ENCODE data around the gene GRK5. TPM values are rescaled to one million over a fixed set of nuclear protein-coding genes. Genes with fewer than 3 reads are reported as not detected.

Gene GRK5
- total RNA-seq: 1.5 and 1.8 TPM in 2 replicates

- Histone ChIP-seq H3K4me1 (ENCODE audit: insufficient read depth, low read length) (peaks cover 52% of the 10 kb centered on the region), H3K79me2 (ENCODE audit: insufficient read depth, low read length) (peaks cover 4% of the 10 kb centered on the region), H3K9me3 (ENCODE audit: low read depth, low read length) (no peaks in the 10 kb centered on the region), H3K4me2 (ENCODE audit: insufficient read depth, low read length) (peak within 1 kb of the TSS; percentile 91), H3K4me3 (ENCODE audit: insufficient read depth, low read length) (peak within 1 kb of the TSS; percentile 84), H3K27ac (ENCODE audit: low read depth, low read length) (peak within 1 kb of the TSS; percentile 61), H3K27me3 (ENCODE audit: insufficient read depth, low read length) (no peaks in the 10 kb centered on the region), H2AFZ (ENCODE audit: low read length) (peak within 1 kb of the TSS; percentile 74), H3K36me3 (ENCODE audit: insufficient read depth, low read length) (no peaks in the 10 kb centered on the region), H4K20me1 (ENCODE audit: insufficient read depth, low read length) (no peaks in the 10 kb centered on the region)
- DNase-seq (ENCODE audit: insufficient read length, low spot score, missing footprints): peak; percentile 100
- no peak for TF ChIP-seq CTCF (IDR thresholded peaks at IDR 0.05; ENCODE audit: extremely low read depth, low read depth, low read length)
These were observed at the start of gene GRK5 for GRCh38 chr10:119207366-119207666. GRK5 (plus strand) TSS chr10:119207571; CDS start chr10:119207918, 347 bp downstream.

GRCh38 chr10:119159332-119159731 lies 48.0 kb upstream of the GRK5 start:
- no peak for DNase-seq (ENCODE audit: insufficient read length, low spot score, missing footprints)

GRCh38 chr10:119161680-119162451 lies 45.5 kb upstream of the GRK5 start:
- no peak overlapping the region for H3K4me2 ChIP-seq (ENCODE audit: insufficient read depth, low read length)
- DNase-seq (ENCODE audit: insufficient read length, low spot score, missing footprints): no peak

More at GRCh38 chr10:119159332-119159731, 48.0 kb upstream of the GRK5 start:
- Histone ChIP-seq H3K27me3 (ENCODE audit: insufficient read depth, low read length) (no peaks in the 10 kb centered on the region), H4K20me1 (ENCODE audit: insufficient read depth, low read length) (no peaks in the 10 kb centered on the region), H3K4me3 (ENCODE audit: insufficient read depth, low read length) (no peak overlapping the region), H3K36me3 (ENCODE audit: insufficient read depth, low read length) (peaks cover 31% of the 10 kb centered on the region), H3K9me3 (ENCODE audit: low read depth, low read length) (no peaks in the 10 kb centered on the region), H3K4me2 (ENCODE audit: insufficient read depth, low read length) (no peak overlapping the region), H3K79me2 (ENCODE audit: insufficient read depth, low read length) (no peaks in the 10 kb centered on the region), H2AFZ (ENCODE audit: low read length) (no peak overlapping the region), H3K27ac (ENCODE audit: low read depth, low read length) (no peak overlapping the region), H3K4me1 (ENCODE audit: insufficient read depth, low read length) (peaks cover under 1% of the 10 kb centered on the region)
- no peak for TF ChIP-seq CTCF (IDR thresholded peaks at IDR 0.05; ENCODE audit: extremely low read depth, low read depth, low read length)

More at GRCh38 chr10:119161680-119162451, 45.5 kb upstream of the GRK5 start:
- Histone ChIP-seq H4K20me1 (ENCODE audit: insufficient read depth, low read length) (no peaks in the 10 kb centered on the region), H3K4me1 (ENCODE audit: insufficient read depth, low read length) (peaks cover 8% of the 10 kb centered on the region), H3K27ac (ENCODE audit: low read depth, low read length) (no peak overlapping the region), H3K9me3 (ENCODE audit: low read depth, low read length) (no peaks in the 10 kb centered on the region), H3K36me3 (ENCODE audit: insufficient read depth, low read length) (peaks cover 15% of the 10 kb centered on the region), H3K4me3 (ENCODE audit: insufficient read depth, low read length) (no peak overlapping the region), H2AFZ (ENCODE audit: low read length) (no peak overlapping the region), H3K79me2 (ENCODE audit: insufficient read depth, low read length) (no peaks in the 10 kb centered on the region), H3K27me3 (ENCODE audit: insufficient read depth, low read length) (no peaks in the 10 kb centered on the region)
- TF ChIP-seq CTCF (IDR thresholded peaks at IDR 0.05; ENCODE audit: extremely low read depth, low read depth, low read length): no peak
